K562 (cell line): ENCODE results near the gene POLK. TPM values are rescaled to one million over a fixed set of nuclear protein-coding genes. Genes with fewer than 3 reads are reported as not detected.

Source experiments
- ATAC-seq: fragments of 200-7000 bp; cut with Tn5 transposase; 3 replicates; pipeline ENCODE4 v1.9.1; 2020; ENCODE audit warnings: moderate library complexity
- BruUV-seq: library from RNA; stranded (reverse); fragments of 400-500 nt; replicated peaks from 2 replicates; lab custom pipeline; 2021; lab: Mats Ljungman, UMichigan
- CTCF ChIA-PET: fragments of 300-600 bp; formaldehyde crosslinking; extraction: SDS; loops from one replicate; lab custom pipeline; 2021; ENCODE audit warnings: low intra/inter-chr PET ratio; lab: Yijun Ruan, JAX
- POLR2A ChIA-PET: fragments of 300-600, 350-650 bp; sonication (Branson Sonifier 250); formaldehyde crosslinking; extraction: SDS; loops from one replicate; lab custom pipeline; 2021; ENCODE audit warnings: antibody characterized with exemption, inconsistent platforms; lab: Yijun Ruan, JAX
- DNase-seq, 4 experiments: peaks; one replicate each; pipeline versions ENCODE4 v3.0.0 to v3.0.0-alpha.2; 2011 to 2018; ENCODE audit warnings: low spot score in 3 of 4, mixed read lengths in 3 of 4; ENCODE audit errors: extremely low read depth in 1 of 4
- FAIRE-seq: peaks from 2 replicates; lab custom pipeline; 2011; peaks lifted over from hg19 to GRCh38; lab: Jason Lieb, UNC
- H2AFZ ChIP-seq: 2 replicates; pipeline ENCODE4 v1.6.0; 2011; ENCODE audit warnings: low read depth, low read length, control low read depth, inconsistent platforms
- H3K27ac ChIP-seq: fragments of 200-600 bp; 3 replicates; pipeline ENCODE4 v1.8.0; 2011; ENCODE audit warnings: low read depth, mild to moderate bottlenecking, control low read depth, inconsistent platforms, low read length, moderate library complexity, mixed read lengths; ENCODE audit errors: extremely low read depth
- H3K27me3 ChIP-seq, 2 experiments: fragments of 300-600 bp in 1 of 2; 2 replicates in 1 of 2; 3 replicates in 1 of 2; pipeline versions ENCODE4 v1.6.0 to v1.8.0; 2011; ENCODE audit warnings: inconsistent platforms in 2 of 2, low read length in 2 of 2, mild to moderate bottlenecking in 1 of 2, mixed read lengths in 1 of 2, moderate library complexity in 1 of 2; ENCODE audit not compliant: control insufficient read depth in 2 of 2, insufficient read depth in 2 of 2
- H3K36me3 ChIP-seq: fragments of 300-600 bp; 3 replicates; pipeline ENCODE4 v1.8.0; 2011; ENCODE audit warnings: mild to moderate bottlenecking, low read length, inconsistent platforms; ENCODE audit not compliant: control insufficient read depth, insufficient read depth
- H3K4me1 ChIP-seq, 2 experiments: fragments of 200-600 bp in 1 of 2; replicated peaks in 1 of 2; 2 replicates in 1 of 2; 3 replicates in 1 of 2; pipeline versions ENCODE4 v1.5.1 to v1.8.0; 2011; ENCODE audit warnings: inconsistent platforms in 2 of 2, low read length in 2 of 2, mild to moderate bottlenecking in 1 of 2, mixed read lengths in 1 of 2, moderate library complexity in 1 of 2; ENCODE audit not compliant: control insufficient read depth in 2 of 2, insufficient read depth in 2 of 2
- H3K4me2 ChIP-seq: 2 replicates; pipeline ENCODE4 v1.6.1; 2011; ENCODE audit warnings: low read length, control low read depth, inconsistent platforms, mixed read lengths; ENCODE audit not compliant: insufficient read depth
- H3K4me3 ChIP-seq: fragments of 200-600 bp; sonication (generic), shearing (Covaris generic); 2 replicates; pipeline ENCODE4 v1.5.1; 2016; ENCODE audit warnings: control low read depth, inconsistent platforms
- H3K79me2 ChIP-seq: fragments of 200-600 bp; 3 replicates; pipeline ENCODE4 v1.8.0; 2011; ENCODE audit warnings: low read length, inconsistent platforms; ENCODE audit not compliant: control insufficient read depth, insufficient read depth
- H3K9ac ChIP-seq, 2 experiments: 2 replicates each; pipeline versions ENCODE4 v1.6.0 to v1.6.1; 2011; ENCODE audit warnings: low read depth in 2 of 2, low read length in 2 of 2, control low read depth in 1 of 2, inconsistent platforms in 1 of 2, mild to moderate bottlenecking in 1 of 2, mixed read lengths in 1 of 2; ENCODE audit not compliant: insufficient read depth in 1 of 2
- H3K9me1 ChIP-seq: one replicate; pipeline ENCODE4 v1.6.0; 2011; ENCODE audit warnings: inconsistent platforms, mild to moderate bottlenecking, low read length, moderate library complexity; ENCODE audit not compliant: control insufficient read depth, insufficient read depth
- H3K9me3 ChIP-seq: replicated peaks from 2 replicates; pipeline ENCODE4 v1.5.1; 2011; ENCODE audit warnings: low read depth, low read length, inconsistent platforms; ENCODE audit not compliant: control insufficient read depth, insufficient read depth
- H4K20me1 ChIP-seq: replicated peaks from 2 replicates; pipeline ENCODE4 v1.6.1; 2011; ENCODE audit warnings: low read length, inconsistent platforms, mixed read lengths; ENCODE audit not compliant: control insufficient read depth, insufficient read depth
- JUND ChIP-seq, 2 experiments: IDR thresholded peaks; 2 replicates in 1 of 2; 3 replicates in 1 of 2; pipeline ENCODE4 v1.6.1; 2011; ENCODE audit warnings: borderline replicate concordance in 2 of 2, low read depth in 2 of 2, low read length in 2 of 2, improper control_type of control experiment in 1 of 2, missing biosample characterization in 1 of 2, missing genetic modification characterization in 1 of 2, missing genetic modification reagents in 1 of 2
- OTX1 ChIP-seq: fragments of 450-650 bp; formaldehyde crosslinking; IDR thresholded peaks from 2 replicates; pipeline ENCODE4 v1.4.0; 2022; ENCODE audit warnings: mild to moderate bottlenecking
- ZNF143 ChIP-seq: sonication (generic); formaldehyde crosslinking; IDR thresholded peaks from 2 replicates; pipeline ENCODE4 v1.9.0; 2022; ENCODE audit warnings: mild to moderate bottlenecking, missing genetic modification reagents
- ZNF584 ChIP-seq: fragments of 200-800 bp; sonication (Bioruptor generic); IDR thresholded peaks from 2 replicates; pipeline ENCODE4 v1.6.1; 2016; ENCODE audit warnings: low read depth, mild to moderate bottlenecking, missing genetic modification characterization, missing compliant biosample characterization
- ZNF77 ChIP-seq: fragments of 250-450 bp; sonication (Bioruptor Pico); IDR thresholded peaks from 2 replicates; pipeline ENCODE4 v1.5.0; 2020
- WGBS: fragments of 100-300 bp; shearing (Covaris generic); methylation state at CpG from one replicate; pipeline ENCODE4 v1.1.6; 2016; ENCODE audit warnings: low coverage, mixed read lengths; ENCODE audit not compliant: insufficient coverage; ENCODE audit errors: missing lambda C conversion rate; 5-methylcytosine and 5-hydroxymethylcytosine counted together
- in situ Hi-C: fragments of 300-500 bp; cut with MboI; formaldehyde crosslinking; loops from 4 replicates; pipeline ENCODE4 v1.15.0; 2018; ENCODE audit warnings: inconsistent platforms, mixed read lengths
- intact Hi-C: fragments of 100-400 bp; cut with micrococcal nuclease; formaldehyde crosslinking; loops from 2 replicates; pipeline ENCODE4 v1.14.2; 2022
- polyA plus RNA-seq, 8 experiments: library from polyadenylated mRNA; depleted of rRNA in 4 of 8; stranded (reverse) in 5 of 8; unstranded in 3 of 8; fragments of >200 nt; fragmentation: Nextera tagmentation in 2 of 8; fragmentation: Illumina TruSeq in 1 of 8; extraction: Ambion mirVana in 2 of 8; extraction: Trizol in 1 of 8; gene quantifications; 2 replicates each; pipeline versions ENCODE4 v1.2.1 to v1.2.3, GENCODE V29; 2011 to 2014; ENCODE audit warnings: inconsistent platforms in 1 of 8, missing spikeins in 1 of 8
- total RNA-seq, 7 experiments: library from RNA; depleted of rRNA in 6 of 7; stranded (reverse); fragments of >200 nt in 6 of 7; fragmentation: Illumina TruSeq in 2 of 7; extraction: Trizol in 2 of 7; gene quantifications; 2 replicates each; pipeline versions ENCODE4 v1.2.1 to v1.2.3, GENCODE V29; 2011 to 2021; ENCODE audit warnings: low replicate concordance in 1 of 7
- TF ChIP-seq, protein P1 (sequence below): fragments of 450-650 bp; IDR thresholded peaks from 2 replicates; pipeline ENCODE4 v1.6.1; 2016; ENCODE audit warnings: low read depth, mild to moderate bottlenecking, moderate library complexity

The POLK gene
- total and polyA plus RNA-seq, 9 of the 15 experiments (the other 6 are each of a cell fraction or from before 2014, with no cell fraction given): 6.1 to 31.6 (median 16.5) TPM

DNA sequence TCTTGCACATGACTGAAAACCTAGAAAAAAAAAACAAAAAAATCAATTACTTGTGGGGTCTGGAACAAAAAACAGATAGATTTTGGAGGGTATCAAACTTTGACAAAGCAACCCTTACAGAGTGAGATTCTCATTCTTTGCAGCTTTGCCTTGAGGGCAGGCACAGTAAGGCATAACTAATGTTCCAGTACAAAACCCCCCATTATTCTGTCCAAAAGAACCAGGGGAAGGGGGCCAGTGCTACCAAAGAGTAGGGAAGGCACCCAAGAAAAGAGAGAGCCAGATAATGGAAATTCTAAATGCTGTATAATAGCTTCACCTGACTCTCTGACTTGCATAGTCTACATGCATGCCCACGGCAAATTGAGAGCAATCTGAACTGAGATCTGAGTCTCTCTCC is 12.9 kb downstream of the POLK start:
- FAIRE-seq (no peak), DNase-seq (no peak), ATAC-seq (no peak)
- Histone ChIP-seq H3K9ac (no peak overlapping the region), H3K4me1 (no peaks in the 10 kb centered on the region), H3K9me3 (peaks cover 12% of the 10 kb centered on the region), H3K9me1 (no peaks in the 10 kb centered on the region), H3K27ac (no peak overlapping the region), H3K36me3 (0 out of 3 replicates have a peak, but pooled peaks cover 5% of the 10 kb centered on the region), H3K27me3 (no peaks in the 10 kb centered on the region), H4K20me1 (no peaks in the 10 kb centered on the region), H3K4me2 (no peak overlapping the region), H2AFZ (no peak overlapping the region), H3K4me3 (no peak overlapping the region), H3K79me2 (peaks cover 82% of the 10 kb centered on the region)
- in situ Hi-C loops: no loop called here
- 44% methylated on average over 1 of the region's 1 CpG for WGBS
- ChIA-PET POLR2A (interaction anchor here (0.6 kb wide), 3 partner anchors 11 to 1277 kb away, joined by 3 to 4 read pairs (median 3); no protein-coding TSS in a partner anchor), CTCF (no interaction called here)
- intact Hi-C loops: no loop called here
- BruUV-seq: no TSS peak
- TF ChIP-seq ZNF584 (CRISPR knock-in tag): no peak
- TF ChIP-seq, protein P1, sequence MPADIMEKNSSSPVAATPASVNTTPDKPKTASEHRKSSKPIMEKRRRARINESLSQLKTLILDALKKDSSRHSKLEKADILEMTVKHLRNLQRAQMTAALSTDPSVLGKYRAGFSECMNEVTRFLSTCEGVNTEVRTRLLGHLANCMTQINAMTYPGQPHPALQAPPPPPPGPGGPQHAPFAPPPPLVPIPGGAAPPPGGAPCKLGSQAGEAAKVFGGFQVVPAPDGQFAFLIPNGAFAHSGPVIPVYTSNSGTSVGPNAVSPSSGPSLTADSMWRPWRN: no peak
- TF ChIP-seq OTX1 (CRISPR knock-in tag): no peak
- TF ChIP-seq ZNF143 (CRISPR knock-in tag): no peak
- no peak for TF ChIP-seq JUND (IDR thresholded peaks at IDR 0.05; ENCODE audit: borderline replicate concordance, low read depth, low read length)
- no peak for TF ChIP-seq JUND (tag; IDR thresholded peaks at IDR 0.05; ENCODE audit: borderline replicate concordance, low read depth, low read length)
- no peak for TF ChIP-seq ZNF77 (CRISPR knock-in tag)
